ENCODE data around the gene NRIP2.

DNA sequence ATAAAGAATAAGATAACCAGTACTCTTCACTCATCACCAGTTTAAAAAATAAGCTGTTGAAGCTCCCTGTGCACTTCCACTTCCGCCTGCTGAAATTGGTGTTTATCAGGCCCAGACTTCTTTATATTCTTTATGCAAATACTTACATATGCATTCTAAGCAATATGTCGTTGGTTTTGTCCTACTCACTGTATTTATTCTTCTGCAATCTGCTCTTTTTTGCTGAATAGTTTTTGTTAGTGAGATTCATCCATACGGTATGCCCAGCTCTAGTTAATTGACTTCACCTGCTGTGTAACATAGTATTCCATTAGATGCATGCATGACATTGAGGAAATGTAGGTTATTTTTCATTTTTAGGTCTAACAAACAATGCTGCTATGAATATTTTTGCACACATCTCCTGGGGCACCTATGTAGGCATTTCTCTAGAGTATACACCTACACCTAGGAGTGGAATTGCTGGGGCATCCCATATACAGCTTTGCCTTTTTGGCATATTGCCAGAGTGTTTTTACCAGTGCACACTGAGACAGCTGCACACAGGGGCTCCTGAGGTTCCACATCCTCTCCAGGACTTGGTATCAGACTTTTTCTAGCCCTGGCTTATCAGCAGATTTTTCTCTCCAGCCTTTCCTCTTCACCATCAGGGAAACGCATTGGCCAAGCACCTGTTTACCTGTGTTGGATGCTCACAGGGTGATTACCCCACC is 1.0 kb upstream of the NRIP2 start:
- no peak for TF ChIP-seq POLR2A (IDR thresholded peaks at IDR 0.05)
- TF ChIP-seq, protein P1, sequence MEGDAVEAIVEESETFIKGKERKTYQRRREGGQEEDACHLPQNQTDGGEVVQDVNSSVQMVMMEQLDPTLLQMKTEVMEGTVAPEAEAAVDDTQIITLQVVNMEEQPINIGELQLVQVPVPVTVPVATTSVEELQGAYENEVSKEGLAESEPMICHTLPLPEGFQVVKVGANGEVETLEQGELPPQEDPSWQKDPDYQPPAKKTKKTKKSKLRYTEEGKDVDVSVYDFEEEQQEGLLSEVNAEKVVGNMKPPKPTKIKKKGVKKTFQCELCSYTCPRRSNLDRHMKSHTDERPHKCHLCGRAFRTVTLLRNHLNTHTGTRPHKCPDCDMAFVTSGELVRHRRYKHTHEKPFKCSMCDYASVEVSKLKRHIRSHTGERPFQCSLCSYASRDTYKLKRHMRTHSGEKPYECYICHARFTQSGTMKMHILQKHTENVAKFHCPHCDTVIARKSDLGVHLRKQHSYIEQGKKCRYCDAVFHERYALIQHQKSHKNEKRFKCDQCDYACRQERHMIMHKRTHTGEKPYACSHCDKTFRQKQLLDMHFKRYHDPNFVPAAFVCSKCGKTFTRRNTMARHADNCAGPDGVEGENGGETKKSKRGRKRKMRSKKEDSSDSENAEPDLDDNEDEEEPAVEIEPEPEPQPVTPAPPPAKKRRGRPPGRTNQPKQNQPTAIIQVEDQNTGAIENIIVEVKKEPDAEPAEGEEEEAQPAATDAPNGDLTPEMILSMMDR (IDR thresholded peaks at IDR 0.05) = no peak

Data from esophagus squamous epithelium (tissue), 4 donors.